Activated CD8-positive, alpha-beta T cell treated with anti-CD3 and anti-CD28 coated beads for 36 hours (primary cell): ENCODE data around the gene CASP6. TPM values are rescaled to one million over a fixed set of nuclear protein-coding genes. Genes with fewer than 3 reads are reported as not detected.
A peak's percentile ranks its signal among the peaks of the same experiment; 100 is the strongest.

Source experiments
- ATAC-seq: fragments of 200-7000 bp; cut with Tn5 transposase; one replicate; pipeline ENCODE4 v1.10.0; 2021; ENCODE audit warnings: mild to moderate bottlenecking, moderate library complexity
- CTCF ChIA-PET: fragments of 350-600 bp; sonication (Branson Sonifier 250); formaldehyde crosslinking; loops from one replicate; lab custom pipeline; 2021; ENCODE audit warnings: antibody characterized with exemption; lab: Charles Lee
- POLR2A ChIA-PET: fragments of 350-600 bp; sonication (Branson Sonifier 250); formaldehyde crosslinking; loops from one replicate; lab custom pipeline; 2021; ENCODE audit warnings: antibody characterized with exemption; lab: Charles Lee
- DNase-seq: peaks from one replicate; pipeline ENCODE4 v3.0.0-alpha.2; 2020
- H3K27ac Mint-ChIP-seq: one replicate; pipeline ENCODE4 v1.8.0; 2021; ENCODE audit warnings: mild to moderate bottlenecking, mixed read lengths
- H3K27me3 Mint-ChIP-seq: one replicate; pipeline ENCODE4 v1.8.0; 2021; ENCODE audit warnings: mixed read lengths
- H3K36me3 Mint-ChIP-seq: one replicate; pipeline ENCODE4 v1.8.0; 2021; ENCODE audit warnings: low read depth, mixed read lengths
- H3K4me1 Mint-ChIP-seq: one replicate; pipeline ENCODE4 v1.8.0; 2021; ENCODE audit warnings: low read depth, mixed read lengths
- H3K4me3 Mint-ChIP-seq: one replicate; pipeline ENCODE4 v1.8.0; 2021; ENCODE audit warnings: mild to moderate bottlenecking, moderate library complexity, mixed read lengths
- H3K9me3 Mint-ChIP-seq: one replicate; pipeline ENCODE4 v1.8.0; 2021; ENCODE audit warnings: mixed read lengths
- CTCF ChIP-seq: fragments of 200-600 bp; IDR thresholded peaks from one replicate; pipeline ENCODE4 v1.8.0; 2022; ENCODE audit warnings: antibody characterized with exemption, mild to moderate bottlenecking
- intact Hi-C: fragments of 100-400 bp; cut with micrococcal nuclease; formaldehyde crosslinking; loops from one replicate; pipeline ENCODE4 v1.10.0; 2022
- total RNA-seq, 2 experiments: library from RNA; stranded (reverse); gene quantifications; one replicate each; pipeline ENCODE4 v1.2.3, GENCODE V29; 2021

CASP6 gene
- total RNA-seq, 2 experiments from 2014 or later = 19.1 to 28.3 TPM

- no peak for TF ChIP-seq CTCF
- ChIA-PET POLR2A (interaction anchor here (0.7 to 2.3 kb wide), 4 partner anchors 9 to 111 kb away, joined by 3 to 7 read pairs (median 4); no protein-coding TSS in a partner anchor), CTCF (interaction anchor here (0.6 to 2.7 kb wide), 8 partner anchors 9 to 138 kb away, joined by 3 to 12 read pairs (median 4); no protein-coding TSS in a partner anchor)
- H3K36me3 Mint-ChIP-seq = peaks cover 18% of the 10 kb centered on the region
- DNase-seq (no peak), ATAC-seq (no peak)
- no peak overlapping the region for H3K4me3 Mint-ChIP-seq
- no peaks in the 10 kb centered on the region for H3K9me3 Mint-ChIP-seq
- H3K27me3 Mint-ChIP-seq = no peaks in the 10 kb centered on the region
- H3K27ac Mint-ChIP-seq = no peak overlapping the region
- H3K4me1 Mint-ChIP-seq = peaks cover 23% of the 10 kb centered on the region
- intact Hi-C loops = loop anchor here (5.0 kb wide), 1 partner anchor 137 kb away; the partner anchor contains the start of gene MCUB
Observed at GRCh38 chr4:109699553-109700225, 3.6 kb downstream of the CASP6 start.

DNA sequence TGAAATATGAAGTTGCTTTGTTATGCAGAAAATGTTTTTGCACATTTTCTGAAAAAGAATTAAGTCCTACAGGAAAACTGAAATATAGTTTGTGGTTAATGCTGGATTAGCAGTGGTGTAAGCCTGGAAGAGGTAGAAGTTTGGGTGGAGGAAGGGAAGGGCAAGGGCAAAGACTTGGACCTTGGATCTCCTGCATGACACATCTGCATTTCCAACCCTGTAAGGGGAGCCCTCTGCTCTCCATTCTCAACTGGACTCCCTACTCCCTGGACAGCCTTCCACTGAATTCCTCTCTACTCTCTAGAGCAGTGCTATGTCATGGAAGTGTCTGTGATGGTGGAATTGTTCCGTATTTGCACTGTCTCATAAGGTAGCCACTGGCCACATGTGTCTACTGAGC lies 4.6 kb downstream of the CASP6 start:
- TF ChIP-seq CTCF = no peak
- Mint-ChIP-seq H3K9me3 (no peaks in the 10 kb centered on the region), H3K27me3 (no peaks in the 10 kb centered on the region), H3K36me3 (peaks cover 27% of the 10 kb centered on the region), H3K27ac (no peak overlapping the region), H3K4me3 (no peak overlapping the region), H3K4me1 (peaks cover 18% of the 10 kb centered on the region)
- ATAC-seq = no peak
- DNase-seq = no peak
- ChIA-PET CTCF (interaction anchor here (1.0 to 1.1 kb wide), 2 partner anchors 16 to 18 kb away, joined by 3 to 4 read pairs; no protein-coding TSS in a partner anchor), POLR2A (interaction anchor here (1.1 to 2.3 kb wide), 3 partner anchors 8 to 133 kb away, joined by 3 to 7 read pairs (median 5); no protein-coding TSS in a partner anchor)
- intact Hi-C loops = no loop called here

DNA sequence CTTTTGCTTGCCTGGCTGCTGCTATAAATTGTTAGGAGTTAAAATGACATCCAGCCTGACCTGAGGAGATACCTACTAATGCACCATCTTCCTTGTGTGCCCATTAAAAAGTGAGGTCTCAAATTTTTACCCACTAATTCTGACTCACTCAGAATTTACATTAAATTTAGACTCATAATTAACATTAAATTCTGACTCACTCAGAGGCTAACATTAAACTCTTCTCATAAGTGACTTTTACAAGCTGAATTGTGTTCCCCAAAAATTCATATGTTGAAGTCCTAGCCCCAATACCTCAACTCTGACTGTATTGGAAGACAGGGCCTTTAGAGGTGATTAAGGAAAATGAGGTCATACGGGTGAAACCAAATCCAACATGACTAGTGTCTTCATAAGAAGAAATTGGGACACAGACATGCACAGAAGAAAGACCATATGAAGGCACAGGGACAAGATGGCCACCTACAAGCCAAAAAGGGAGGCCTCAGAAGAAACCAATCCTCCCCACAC lies 11.8 kb downstream of the CASP6 start:
- Mint-ChIP-seq H3K36me3 (peaks cover 57% of the 10 kb centered on the region), H3K9me3 (no peaks in the 10 kb centered on the region), H3K27ac (peak overlapping the region; percentile 78), H3K27me3 (no peaks in the 10 kb centered on the region), H3K4me1 (peaks cover 28% of the 10 kb centered on the region), H3K4me3 (no peak overlapping the region)
- TF ChIP-seq CTCF = no peak
- intact Hi-C loops = no loop called here
- CTCF ChIA-PET = interaction anchor here (1.6 to 2.4 kb wide), 2 partner anchors 10 to 15 kb away, joined by 5 to 12 read pairs; no protein-coding TSS in a partner anchor
- ATAC-seq (peak; percentile 51), DNase-seq (no peak)
- POLR2A ChIA-PET = interaction anchor here (1.7 to 2.2 kb wide), 2 partner anchors 8 to 11 kb away, joined by 6 to 7 read pairs; no protein-coding TSS in a partner anchor

- CTCF ChIA-PET = interaction anchor here (0.6 to 2.4 kb wide), 3 partner anchors 10 to 1073 kb away, joined by 3 to 12 read pairs (median 5); no protein-coding TSS in a partner anchor
- Mint-ChIP-seq H3K4me1 (peaks cover 28% of the 10 kb centered on the region), H3K9me3 (no peaks in the 10 kb centered on the region), H3K4me3 (no peak overlapping the region), H3K27me3 (no peaks in the 10 kb centered on the region), H3K36me3 (peaks cover 56% of the 10 kb centered on the region), H3K27ac (peak overlapping the region; percentile 78)
- intact Hi-C loops = no loop called here
- no peak for TF ChIP-seq CTCF
- DNase-seq (peak; percentile 23), ATAC-seq (peak; percentile 82)
- POLR2A ChIA-PET = interaction anchor here (1.7 to 2.2 kb wide), 2 partner anchors 9 to 11 kb away, joined by 6 to 7 read pairs; no protein-coding TSS in a partner anchor
Observed at GRCh38 chr4:109690690-109691410, 12.4 kb downstream of the CASP6 start.
